Right lung (tissue), 5 donors: ENCODE results near the gene DZIP1. TPM values are rescaled to one million over a fixed set of nuclear protein-coding genes. Genes with fewer than 3 reads are reported as not detected.
A peak's percentile ranks its signal among the peaks of the same experiment; 100 is the strongest.

Source experiments
- DNase-seq, 2 donors: peaks; one replicate each; pipeline ENCODE4 v3.0.0-alpha.2; 2013
- polyA plus RNA-seq, 5 donors: library from polyadenylated mRNA; unstranded; fragments of 120-200 nt; gene quantifications; one replicate each; pipeline versions ENCODE4 v1.2.1 to v1.2.3, GENCODE V29; 2013; ENCODE audit warnings: inconsistent platforms in 1 of 5, low replicate concordance in 1 of 5; ENCODE audit not compliant: insufficient read length in 5 of 5, insufficient read depth in 1 of 5

The DZIP1 gene
- polyA plus RNA-seq, 5 donors, result 42.9 to 48.8 (median 45.4) TPM

- DNase-seq, result peak; percentile 41 to 45
Measured at GRCh38 chr13:95643936-95644598, 439 bp downstream of the DZIP1 start.

DNA sequence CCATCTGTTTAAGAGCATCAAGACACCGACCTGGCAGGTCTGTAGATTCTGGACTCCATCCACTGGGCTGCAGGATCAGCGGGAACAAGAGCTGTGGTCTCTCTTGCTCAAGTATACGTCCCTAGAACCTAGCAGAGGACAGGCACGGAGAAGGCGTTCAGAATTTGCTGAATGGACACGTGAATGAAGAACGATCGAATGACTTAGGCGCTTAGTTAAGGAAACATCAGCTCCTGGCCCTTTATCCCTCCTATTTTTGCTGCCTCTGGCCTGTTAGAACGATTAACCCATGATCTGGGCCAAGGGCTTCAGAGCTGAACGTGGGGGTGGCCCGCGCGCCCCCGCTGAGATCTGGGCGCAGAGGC is 953 bp downstream of the DZIP1 start:
- peak in 1 of 2 donors; percentile 40 for DNase-seq

GRCh38 chr13:95642999-95643398 is 1.5 kb downstream of the DZIP1 start:
- DNase-seq, result no peak

- no peak for DNase-seq
Measured at GRCh38 chr13:95642028-95642621, 2.4 kb downstream of the DZIP1 start.

GRCh38 chr13:95641291-95642027 is 3.0 kb downstream of the DZIP1 start:
- no peak for DNase-seq

- no peak for DNase-seq
Measured at GRCh38 chr13:95636853-95637252, 7.7 kb downstream of the DZIP1 start.

GRCh38 chr13:95630593-95630992 is 13.9 kb downstream of the DZIP1 start:
- DNase-seq, result no peak

DNA sequence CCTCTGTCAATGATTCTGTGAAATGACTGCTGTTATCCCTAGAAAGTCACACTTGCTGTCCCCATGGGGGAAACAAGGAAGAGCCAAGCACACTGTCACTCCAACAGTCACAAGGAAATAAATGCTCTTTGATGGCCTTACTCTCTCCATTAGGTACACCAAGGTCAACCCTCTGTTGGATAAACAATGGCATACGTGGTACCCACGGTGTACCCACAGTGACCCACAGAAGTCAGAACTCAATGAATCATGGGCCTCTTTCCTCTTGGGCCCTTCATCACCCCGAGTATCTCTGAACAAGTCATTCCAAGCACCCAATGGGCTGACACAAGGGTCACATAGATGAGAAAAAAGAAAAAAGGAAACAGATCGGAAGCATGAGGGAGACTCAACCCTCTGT is 15.4 kb downstream of the DZIP1 start:
- no peak for DNase-seq

DNA sequence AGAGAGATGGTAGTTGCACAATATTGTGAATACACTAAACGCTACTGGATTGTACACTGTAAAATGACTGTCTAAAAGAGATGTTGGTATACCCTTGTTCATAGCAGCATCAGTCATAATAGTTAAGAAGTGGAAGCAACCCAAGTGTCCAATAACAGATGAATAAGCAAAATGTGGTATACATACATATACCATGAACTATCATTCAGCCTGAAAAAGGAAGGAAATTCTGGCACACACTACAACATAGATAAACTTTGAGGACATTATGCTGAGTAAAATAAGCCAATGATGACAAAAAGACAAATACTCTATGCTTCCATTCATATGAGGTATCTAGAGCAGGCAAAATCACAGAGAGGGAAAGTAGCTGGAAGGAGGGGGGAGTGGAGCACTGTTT is 16.0 kb downstream of the DZIP1 start:
- no peak for DNase-seq

- no peak for DNase-seq
Measured at GRCh38 chr13:95627590-95627989, 16.9 kb downstream of the DZIP1 start.

- DNase-seq, result no peak
Measured at GRCh38 chr13:95626768-95627167, 17.7 kb downstream of the DZIP1 start.

- DNase-seq, result peak; percentile 34 to 38
Measured at GRCh38 chr13:95624020-95624419, 20.5 kb downstream of the DZIP1 start.

- DNase-seq, result no peak
Measured at GRCh38 chr13:95623141-95623540, 21.4 kb downstream of the DZIP1 start.

DNA sequence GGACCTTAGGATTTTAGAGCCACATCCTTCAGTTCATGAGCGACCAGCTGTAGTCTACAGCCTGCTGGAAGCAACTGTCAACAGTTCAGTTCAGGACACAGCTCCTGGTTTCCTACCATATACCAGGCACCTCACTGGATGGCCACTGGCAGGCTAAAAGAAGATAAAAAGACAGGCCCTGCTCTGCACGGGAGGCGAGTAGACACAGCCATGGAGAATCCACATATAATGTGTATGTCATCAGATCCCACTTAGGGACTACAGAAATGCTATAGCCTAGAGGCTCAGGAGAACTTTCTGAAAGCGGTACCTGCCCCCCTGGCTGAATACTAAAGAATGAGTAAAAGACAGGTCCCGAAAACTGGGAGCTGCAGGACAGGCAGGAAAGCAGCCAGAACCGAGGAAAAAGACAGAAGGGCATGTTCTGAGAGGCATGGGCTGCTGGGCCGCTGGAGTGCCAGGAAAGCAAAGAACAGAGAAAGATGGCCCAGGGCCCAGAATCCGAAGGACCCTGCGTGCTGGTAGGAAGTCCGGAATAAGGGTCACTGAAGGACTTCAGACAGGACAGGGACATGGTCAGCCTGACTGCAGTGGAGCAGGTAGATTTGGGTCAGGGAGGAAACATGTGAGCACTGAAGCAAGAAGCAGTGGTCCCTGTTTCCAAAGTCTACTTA is 23.5 kb downstream of the DZIP1 start:
- DNase-seq, result no peak

DNA sequence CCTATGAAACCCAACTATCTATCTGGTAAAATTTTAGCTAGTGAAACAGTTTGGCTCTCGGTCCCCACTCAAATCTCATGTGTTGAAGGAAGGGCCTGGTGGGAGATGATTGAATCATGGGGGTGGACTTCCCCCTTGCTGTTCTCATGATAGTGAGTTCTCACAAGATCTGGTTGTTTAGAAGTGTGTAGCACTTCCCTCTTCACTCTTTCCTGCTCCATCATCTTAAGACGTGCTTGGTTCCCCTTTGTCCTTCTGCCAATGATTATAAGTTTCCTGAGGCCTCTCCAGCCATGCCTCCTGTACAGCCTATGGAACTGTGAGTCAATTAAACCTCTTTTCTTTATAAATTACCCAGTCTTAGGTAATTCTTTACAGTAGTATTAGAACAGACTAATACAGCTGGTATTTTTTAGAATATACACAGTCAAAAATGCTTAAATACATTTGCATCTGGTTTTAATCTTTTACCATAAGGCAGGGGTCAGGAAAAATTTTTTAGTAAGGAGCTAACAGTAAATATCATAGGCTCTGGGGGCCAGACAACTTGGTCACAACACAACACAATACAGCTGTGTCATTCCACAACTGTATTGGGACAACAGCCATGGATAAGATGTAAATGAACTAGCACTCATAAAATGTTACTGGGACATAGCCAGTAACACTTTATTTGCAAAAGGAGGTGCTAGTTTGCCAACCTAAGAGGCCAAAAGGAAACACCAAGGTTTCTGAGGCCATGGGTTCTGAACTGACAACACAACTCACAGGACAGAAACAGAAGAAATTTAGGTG is 24.3 kb downstream of the DZIP1 start:
- DNase-seq, result no peak

DNA sequence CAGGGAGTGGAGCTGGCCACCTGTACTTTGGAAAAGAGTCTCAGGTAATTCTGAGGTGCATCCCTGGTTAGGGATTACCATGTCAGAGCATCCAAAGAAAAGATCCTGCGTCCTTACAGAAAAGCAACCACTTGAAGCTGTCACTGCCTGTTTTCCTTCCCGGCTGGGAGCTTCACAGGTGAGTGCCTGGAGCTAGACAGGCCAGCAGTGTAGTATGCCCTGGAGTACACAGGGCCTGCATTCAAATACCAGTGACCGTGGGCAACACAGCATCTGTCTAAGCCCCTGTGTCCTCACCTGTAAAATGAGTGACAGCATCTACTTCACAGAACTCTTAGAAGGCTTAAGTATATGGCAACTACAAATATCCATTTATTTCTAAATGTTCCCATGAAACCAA is 29.0 kb downstream of the DZIP1 start:
- no peak for DNase-seq

DNA sequence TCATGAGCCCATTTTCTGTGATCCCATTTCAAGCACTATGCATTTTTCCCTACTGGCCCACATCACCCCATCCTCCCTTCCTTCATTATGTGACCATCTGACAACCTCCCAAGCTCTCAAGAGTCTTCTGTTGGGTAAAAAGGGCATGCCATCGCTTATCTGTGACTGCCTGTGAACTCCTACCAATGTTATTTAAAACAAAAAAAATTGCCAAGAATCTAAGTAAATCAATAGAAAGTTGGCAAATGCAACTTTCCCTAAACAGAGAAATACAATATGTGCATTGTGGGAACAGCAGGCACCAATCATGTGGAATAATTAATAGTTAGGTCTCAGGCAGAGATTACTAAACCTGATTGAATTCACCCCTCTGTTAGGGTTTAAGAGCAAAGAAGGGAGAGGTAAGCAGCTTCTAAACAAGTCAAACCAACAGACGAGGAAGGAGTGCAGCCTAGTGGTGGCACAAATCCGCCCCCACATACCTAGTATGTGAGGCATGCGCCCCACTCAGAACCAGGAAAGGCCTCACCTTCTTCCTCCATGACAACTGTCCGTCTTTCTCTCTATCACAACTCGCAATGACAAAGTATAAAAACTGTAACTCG is 29.8 kb downstream of the DZIP1 start:
- no peak for DNase-seq

GRCh38 chr13:95608640-95609323 is 35.7 kb downstream of the DZIP1 start:
- no peak for DNase-seq

- DNase-seq, result no peak
Measured at GRCh38 chr13:95607366-95607765, 37.1 kb downstream of the DZIP1 start.

DNA sequence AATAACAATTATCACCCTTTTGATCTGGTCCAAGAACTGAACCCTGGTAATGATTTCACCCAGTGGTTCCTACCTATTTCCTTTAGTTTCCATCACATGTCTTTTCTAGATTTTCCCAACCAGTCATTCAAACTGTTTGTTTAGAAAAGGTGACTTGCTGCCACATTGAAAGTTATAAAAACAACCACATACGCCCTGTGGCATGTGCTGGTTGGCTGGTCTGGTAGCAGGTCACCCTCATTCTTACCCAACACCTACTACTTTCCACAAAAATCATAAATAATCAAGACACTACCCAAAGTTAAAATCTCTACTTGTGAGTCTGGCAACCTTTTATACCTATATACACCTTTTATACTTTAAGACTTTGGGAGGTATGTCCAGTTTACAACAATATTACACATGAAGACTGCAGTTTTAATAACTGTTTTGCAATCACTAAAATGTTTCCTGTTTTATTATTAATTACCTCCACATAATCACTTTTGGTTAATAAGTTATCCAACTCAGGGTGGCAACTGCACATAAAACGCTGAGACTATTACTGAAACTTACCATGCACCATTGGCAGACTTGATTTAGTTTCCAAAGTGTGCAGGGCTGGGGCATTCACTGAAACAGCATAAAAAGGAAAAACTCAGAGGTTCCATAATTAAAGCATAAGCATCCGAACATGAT is 38.9 kb downstream of the DZIP1 start:
- no peak for DNase-seq
